ENCODE data around the gene AP2B1. TPM values are rescaled to one million over a fixed set of nuclear protein-coding genes. Genes with fewer than 3 reads are reported as not detected.

The AP2B1 gene
- total and polyA plus RNA-seq, 10 donors, result 16.7 to 144 (median 90.7) TPM

DNA sequence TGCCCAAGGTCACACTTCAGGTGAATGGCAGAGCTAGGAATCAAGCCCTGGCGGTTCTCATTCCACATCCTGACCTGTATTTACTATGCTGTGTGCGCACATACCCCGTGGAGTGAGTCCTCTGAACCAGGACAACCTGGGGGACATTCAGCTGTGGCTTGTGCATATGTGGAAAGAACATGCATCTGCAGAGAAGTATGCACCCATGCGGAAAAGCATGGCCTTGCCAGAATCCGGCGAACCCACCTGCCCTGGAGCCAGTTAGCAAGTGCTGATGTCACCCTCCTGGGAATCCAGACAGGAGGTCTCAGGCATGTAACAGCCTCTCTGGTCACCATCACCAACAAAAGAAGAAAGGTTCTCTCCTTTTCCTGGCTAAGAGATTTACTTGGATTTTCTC, 146.2 kb downstream of the AP2B1 start:
- no peak overlapping the region for H3K27ac ChIP-seq
- TF ChIP-seq, protein P1, sequence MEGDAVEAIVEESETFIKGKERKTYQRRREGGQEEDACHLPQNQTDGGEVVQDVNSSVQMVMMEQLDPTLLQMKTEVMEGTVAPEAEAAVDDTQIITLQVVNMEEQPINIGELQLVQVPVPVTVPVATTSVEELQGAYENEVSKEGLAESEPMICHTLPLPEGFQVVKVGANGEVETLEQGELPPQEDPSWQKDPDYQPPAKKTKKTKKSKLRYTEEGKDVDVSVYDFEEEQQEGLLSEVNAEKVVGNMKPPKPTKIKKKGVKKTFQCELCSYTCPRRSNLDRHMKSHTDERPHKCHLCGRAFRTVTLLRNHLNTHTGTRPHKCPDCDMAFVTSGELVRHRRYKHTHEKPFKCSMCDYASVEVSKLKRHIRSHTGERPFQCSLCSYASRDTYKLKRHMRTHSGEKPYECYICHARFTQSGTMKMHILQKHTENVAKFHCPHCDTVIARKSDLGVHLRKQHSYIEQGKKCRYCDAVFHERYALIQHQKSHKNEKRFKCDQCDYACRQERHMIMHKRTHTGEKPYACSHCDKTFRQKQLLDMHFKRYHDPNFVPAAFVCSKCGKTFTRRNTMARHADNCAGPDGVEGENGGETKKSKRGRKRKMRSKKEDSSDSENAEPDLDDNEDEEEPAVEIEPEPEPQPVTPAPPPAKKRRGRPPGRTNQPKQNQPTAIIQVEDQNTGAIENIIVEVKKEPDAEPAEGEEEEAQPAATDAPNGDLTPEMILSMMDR (IDR thresholded peaks at IDR 0.05 in 8 of 11, conservative IDR thresholded peaks at IDR 0.05 in 3 of 11), result no peak
- TF ChIP-seq POLR2AphosphoS5 (IDR thresholded peaks at IDR 0.05) (no peak), POLR2A (IDR thresholded peaks at IDR 0.05) (no peak)
- H3K4me3 ChIP-seq, result no peak overlapping the region
- peaks cover 0 to 18% (median 0%) of the 10 kb centered on the region in 7 donors for H3K27me3 ChIP-seq (replicated peaks in 1 of 7)
- DNase-seq, result no peak
- peaks cover 5 to 26% (median 10%) of the 10 kb centered on the region in 6 donors for H3K4me1 ChIP-seq
- intact Hi-C loops (cut with DNase I; ENCODE audit: low total_unique reads), result no loop called here
- WGBS, 5 donors, result 79 to 91% (median 88%) methylated on average over 6 of the region's 6 CpGs
- peaks cover 0 to 10% (median 0%) of the 10 kb centered on the region in 6 donors for H3K36me3 ChIP-seq
- no peaks in the 10 kb centered on the region for H3K9me3 ChIP-seq

DNA sequence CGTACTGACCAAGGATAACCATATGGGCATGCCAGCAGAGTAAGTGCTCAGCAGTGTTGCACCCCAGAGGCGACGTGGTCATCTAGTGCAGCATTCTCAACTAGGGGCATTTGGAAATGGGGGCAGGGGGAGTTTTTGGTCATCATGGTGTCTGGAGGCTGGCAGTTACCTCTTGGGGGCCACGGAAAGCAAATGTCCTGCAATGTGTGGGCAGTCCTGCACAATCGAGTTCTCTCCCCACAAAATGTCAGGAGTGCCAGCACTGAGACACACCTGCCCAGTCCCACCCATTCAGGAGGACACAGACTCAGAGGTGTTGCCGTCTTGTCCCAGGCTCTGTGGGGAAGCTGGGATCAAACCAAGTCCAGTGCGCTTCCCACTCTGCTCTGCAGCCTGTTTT, 147.3 kb downstream of the AP2B1 start:
- peaks cover 5 to 26% (median 10%) of the 10 kb centered on the region in 6 donors for H3K4me1 ChIP-seq
- 89 to 96% (median 92%) methylated on average over 7 of the region's 7 CpGs for WGBS, 5 donors
- TF ChIP-seq, protein P1 (IDR thresholded peaks at IDR 0.05 in 8 of 11, conservative IDR thresholded peaks at IDR 0.05 in 3 of 11), result no peak
- TF ChIP-seq POLR2A (IDR thresholded peaks at IDR 0.05), result no peak
- TF ChIP-seq POLR2AphosphoS5 (IDR thresholded peaks at IDR 0.05), result no peak

DNA sequence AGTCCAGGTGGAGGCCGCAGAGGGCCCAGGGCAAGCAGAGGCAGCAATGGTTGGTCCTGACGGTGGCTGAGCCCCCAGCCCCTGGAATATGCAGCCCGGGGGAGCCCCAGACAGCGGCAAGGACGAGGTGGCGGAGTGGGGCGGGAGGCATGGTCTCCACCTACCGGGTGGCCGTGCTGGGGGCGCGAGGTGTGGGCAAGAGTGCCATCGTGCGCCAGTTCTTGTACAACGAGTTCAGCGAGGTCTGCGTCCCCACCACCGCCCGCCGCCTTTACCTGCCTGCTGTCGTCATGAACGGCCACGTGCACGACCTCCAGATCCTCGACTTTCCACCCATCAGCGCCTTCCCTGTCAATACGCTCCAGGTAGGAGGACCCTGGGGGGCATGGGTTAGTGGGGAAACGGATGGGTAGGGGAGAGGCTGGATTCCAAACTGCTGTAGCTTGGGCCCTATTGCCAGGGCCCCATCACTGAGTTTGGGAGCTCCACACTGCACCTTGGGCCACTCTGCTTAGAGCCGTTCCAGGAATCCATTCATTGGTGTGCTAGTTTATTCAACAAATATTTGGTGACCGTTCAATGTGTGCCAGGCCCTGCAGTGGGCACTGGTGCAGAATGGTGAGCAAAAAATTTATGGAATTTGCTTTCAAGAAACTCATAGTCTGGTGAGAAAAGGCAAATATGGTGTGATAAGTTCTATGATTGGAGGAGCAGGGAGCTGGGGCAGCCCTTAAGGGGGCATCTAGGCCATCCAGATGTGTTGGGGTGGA, 148.1 kb downstream of the AP2B1 start:
- DNase-seq, result no peak
- H3K9me3 ChIP-seq, result no peaks in the 10 kb centered on the region
- 88 to 96% (median 92%) methylated on average over 25 to 29 of the region's 29 CpGs for WGBS, 5 donors
- H3K36me3 ChIP-seq, result no peaks in the 10 kb centered on the region
- H3K27me3 ChIP-seq (replicated peaks in 1 of 7), result peaks cover 0 to 22% (median 0%) of the 10 kb centered on the region in 7 donors
- no peak overlapping the region for H3K4me3 ChIP-seq
- H3K4me1 ChIP-seq, result peaks cover 5 to 23% (median 10%) of the 10 kb centered on the region in 6 donors
- intact Hi-C loops (cut with DNase I; ENCODE audit: low total_unique reads), result no loop called here
- H3K27ac ChIP-seq, result no peak overlapping the region
- TF ChIP-seq, protein P1 (IDR thresholded peaks at IDR 0.05 in 8 of 11, conservative IDR thresholded peaks at IDR 0.05 in 3 of 11), result no peak
- TF ChIP-seq POLR2A (IDR thresholded peaks at IDR 0.05), result no peak
- TF ChIP-seq POLR2AphosphoS5 (IDR thresholded peaks at IDR 0.05), result no peak

More for the DNA sequence above, 147.3 kb downstream of the AP2B1 start:
- Histone ChIP-seq H3K36me3 (no peaks in the 10 kb centered on the region), H3K27me3 (replicated peaks in 1 of 7) (peaks cover 0 to 18% (median 0%) of the 10 kb centered on the region in 7 donors), H3K4me3 (no peak overlapping the region), H3K27ac (no peak overlapping the region), H3K9me3 (no peaks in the 10 kb centered on the region)
- intact Hi-C loops (cut with DNase I; ENCODE audit: low total_unique reads), result no loop called here
- no peak for DNase-seq

DNA sequence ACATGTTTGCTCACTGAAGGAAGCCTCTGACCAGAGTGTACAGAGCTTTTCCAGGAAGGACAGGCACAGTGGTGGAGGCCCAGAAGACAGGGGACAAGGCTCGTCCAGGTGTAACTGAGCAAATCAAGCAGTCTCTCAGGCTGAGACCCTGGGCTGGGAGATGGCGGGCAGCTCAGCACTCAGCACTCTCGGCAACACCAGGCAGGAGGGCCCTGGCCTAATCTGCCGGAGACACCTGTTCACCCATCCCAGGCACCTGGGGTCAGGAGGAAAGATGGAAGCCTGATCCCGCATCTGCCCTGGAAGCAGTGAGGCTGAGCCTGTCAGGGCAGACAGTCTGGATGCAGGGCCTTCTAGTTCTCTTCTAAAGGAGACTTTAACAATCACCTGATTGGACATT, 149.1 kb downstream of the AP2B1 start:
- Histone ChIP-seq H3K4me3 (no peak overlapping the region), H3K27ac (no peak overlapping the region), H3K27me3 (replicated peaks in 1 of 7) (peaks cover 0 to 28% (median 7%) of the 10 kb centered on the region in 7 donors), H3K4me1 (peaks cover 2 to 18% (median 7%) of the 10 kb centered on the region in 6 donors), H3K36me3 (no peaks in the 10 kb centered on the region), H3K9me3 (no peaks in the 10 kb centered on the region)
- intact Hi-C loops (cut with DNase I; ENCODE audit: low total_unique reads), result no loop called here
- WGBS, 5 donors, result 89 to 96% (median 92%) methylated on average over 5 of the region's 5 CpGs
- no peak for DNase-seq
- TF ChIP-seq POLR2AphosphoS5 (IDR thresholded peaks at IDR 0.05), result no peak
- TF ChIP-seq POLR2A (IDR thresholded peaks at IDR 0.05), result no peak
- TF ChIP-seq, protein P1 (IDR thresholded peaks at IDR 0.05 in 8 of 11, conservative IDR thresholded peaks at IDR 0.05 in 3 of 11), result no peak

Measured in spleen (tissue), 11 donors.